ENCODE data around the gene AFF3. TPM values are rescaled to one million over a fixed set of nuclear protein-coding genes. Genes with fewer than 3 reads are reported as not detected.

The AFF3 gene
- total and polyA plus RNA-seq, 2 of the 4 experiments (the other 2 are of a cell fraction), result 12.9 to 14.3 TPM

DNA sequence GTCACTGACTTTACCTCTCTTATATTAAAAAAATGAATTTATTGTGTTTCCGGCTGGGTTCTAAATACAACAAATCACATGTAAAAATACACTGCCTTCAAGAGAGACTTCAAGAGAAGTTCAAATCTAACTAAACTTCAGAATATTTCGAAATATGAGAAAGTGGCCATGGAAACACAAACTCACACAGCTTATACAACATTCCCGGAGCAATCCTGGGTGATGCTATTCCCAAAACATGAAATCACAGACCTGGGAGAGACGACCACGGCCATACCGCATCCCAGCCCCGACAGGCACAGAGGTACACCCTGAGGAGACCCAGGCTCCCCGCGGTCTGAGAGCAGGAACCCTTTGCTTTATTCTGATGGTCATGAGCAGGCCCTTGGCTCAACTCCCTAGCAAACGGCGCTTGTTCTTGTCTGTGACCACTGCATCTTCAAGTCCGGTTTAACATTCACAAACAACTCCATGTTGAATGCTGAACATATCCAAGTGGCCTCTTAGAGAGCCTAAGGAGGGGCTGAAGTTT, 467.2 kb downstream of the AFF3 start:
- in situ Hi-C loops (cut with MboI; ENCODE audit: low sequenced_read_pairs) (no loop called here), dilution Hi-C loops (cut with HindIII; ENCODE audit: low sequenced_read_pairs, unreplicated experiment) (no loop called here), intact Hi-C loops (cut with micrococcal nuclease) (no loop called here)
- no peak overlapping the region for H2BK120ac ChIP-seq (ENCODE audit: low read depth, low read length)
- H3K9ac ChIP-seq (ENCODE audit: low read depth, low read length), result no peak overlapping the region
- no peak overlapping the region for H3K4me2 ChIP-seq (ENCODE audit: low read depth, low read length)
- H3K36me3 ChIP-seq (ENCODE audit: control insufficient read depth, insufficient read depth, low read length), result peaks cover 7% of the 10 kb centered on the region; the same call in 1 of the 2 replicates
- no peak overlapping the region for H2AK5ac ChIP-seq (ENCODE audit: low read depth, low read length)
- POLR2A ChIA-PET (ENCODE audit: unreplicated experiment), result no interaction called here
- no peaks in the 10 kb centered on the region for H4K20me1 ChIP-seq (ENCODE audit: insufficient read depth, low read length)
- H3K23ac ChIP-seq (ENCODE audit: low read depth, low read length), result no peak overlapping the region
- no peak overlapping the region for H2BK20ac ChIP-seq (ENCODE audit: low read depth, low read length)
- no peak overlapping the region for H3K56ac ChIP-seq (ENCODE audit: extremely low read depth, insufficient read depth, low read length)
- TF ChIP-seq, protein P1, sequence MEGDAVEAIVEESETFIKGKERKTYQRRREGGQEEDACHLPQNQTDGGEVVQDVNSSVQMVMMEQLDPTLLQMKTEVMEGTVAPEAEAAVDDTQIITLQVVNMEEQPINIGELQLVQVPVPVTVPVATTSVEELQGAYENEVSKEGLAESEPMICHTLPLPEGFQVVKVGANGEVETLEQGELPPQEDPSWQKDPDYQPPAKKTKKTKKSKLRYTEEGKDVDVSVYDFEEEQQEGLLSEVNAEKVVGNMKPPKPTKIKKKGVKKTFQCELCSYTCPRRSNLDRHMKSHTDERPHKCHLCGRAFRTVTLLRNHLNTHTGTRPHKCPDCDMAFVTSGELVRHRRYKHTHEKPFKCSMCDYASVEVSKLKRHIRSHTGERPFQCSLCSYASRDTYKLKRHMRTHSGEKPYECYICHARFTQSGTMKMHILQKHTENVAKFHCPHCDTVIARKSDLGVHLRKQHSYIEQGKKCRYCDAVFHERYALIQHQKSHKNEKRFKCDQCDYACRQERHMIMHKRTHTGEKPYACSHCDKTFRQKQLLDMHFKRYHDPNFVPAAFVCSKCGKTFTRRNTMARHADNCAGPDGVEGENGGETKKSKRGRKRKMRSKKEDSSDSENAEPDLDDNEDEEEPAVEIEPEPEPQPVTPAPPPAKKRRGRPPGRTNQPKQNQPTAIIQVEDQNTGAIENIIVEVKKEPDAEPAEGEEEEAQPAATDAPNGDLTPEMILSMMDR (conservative IDR thresholded peaks at IDR 0.05; ENCODE audit: low read depth, low read length), result no peak
- TF ChIP-seq BHLHE40 (IDR thresholded peaks at IDR 0.05; ENCODE audit: low read depth, low read length) (no peak), NFE2L2 (IDR thresholded peaks at IDR 0.05; ENCODE audit: low read depth, low read length) (no peak), CEBPB (IDR thresholded peaks at IDR 0.05; ENCODE audit: low read depth, low read length) (peak; percentile 52; the same call in 1 of the 2 replicates), RAD21 (IDR thresholded peaks at IDR 0.05; ENCODE audit: low read length) (no peak), FOS (IDR thresholded peaks at IDR 0.05; ENCODE audit: low read depth, low read length) (no peak)
- TF ChIP-seq, protein P2, sequence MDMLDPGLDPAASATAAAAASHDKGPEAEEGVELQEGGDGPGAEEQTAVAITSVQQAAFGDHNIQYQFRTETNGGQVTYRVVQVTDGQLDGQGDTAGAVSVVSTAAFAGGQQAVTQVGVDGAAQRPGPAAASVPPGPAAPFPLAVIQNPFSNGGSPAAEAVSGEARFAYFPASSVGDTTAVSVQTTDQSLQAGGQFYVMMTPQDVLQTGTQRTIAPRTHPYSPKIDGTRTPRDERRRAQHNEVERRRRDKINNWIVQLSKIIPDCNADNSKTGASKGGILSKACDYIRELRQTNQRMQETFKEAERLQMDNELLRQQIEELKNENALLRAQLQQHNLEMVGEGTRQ (IDR thresholded peaks at IDR 0.05; ENCODE audit: low read depth, low read length), result no peak
- CTCF ChIA-PET, result no interaction called here
- no peak overlapping the region for H3K27ac ChIP-seq (ENCODE audit: insufficient read depth, low read length)
- no peaks in the 10 kb centered on the region for H3K9me1 ChIP-seq (ENCODE audit: insufficient read depth, low read length)
- no peak overlapping the region for H4K91ac ChIP-seq (ENCODE audit: insufficient read depth, low read depth, low read length)
- H2BK15ac ChIP-seq (ENCODE audit: low read depth, low read length), result no peak overlapping the region
- peaks cover 7% of the 10 kb centered on the region; the same call in 1 of the 2 replicates for H3K4me1 ChIP-seq (ENCODE audit: control insufficient read depth, insufficient read depth, low read length)
- H4K5ac ChIP-seq (ENCODE audit: low read depth, low read length), result no peak overlapping the region
- ATAC-seq (ENCODE audit: low read depth) (no peak), DNase-seq (no peak)
- no peak overlapping the region for H2BK5ac ChIP-seq (ENCODE audit: low read depth, low read length, poor library complexity, severe bottlenecking)
- H3K18ac ChIP-seq (ENCODE audit: low read depth, low read length), result no peak overlapping the region
- H2AFZ ChIP-seq (replicated peaks; ENCODE audit: low read length, poor library complexity), result no peak overlapping the region
- no peaks in the 10 kb centered on the region for H3K27me3 ChIP-seq (ENCODE audit: control insufficient read depth, insufficient read depth, low read length)
- H4K8ac ChIP-seq (ENCODE audit: low read depth in 2 of 2, low read length in 2 of 2), result no peak overlapping the region
- no peak overlapping the region for H3K4ac ChIP-seq (ENCODE audit: low read depth, low read length)
- no TSS peak for BruUV-seq (replicated peaks)
- WGBS, 2 experiments (ENCODE audit: extremely low coverage in 2 of 2, insufficient read length in 1 of 2), result 79% methylated on average over 4 of the region's 12 CpGs; no CpG with 5 or more reads in 1 of the 2 experiments
- no peaks in the 10 kb centered on the region; a peak in 2 of 4 replicates for H3K79me1 ChIP-seq (ENCODE audit: low read depth in 1 of 2, low read length in 2 of 2)
- no peak overlapping the region for H3K4me3 ChIP-seq (ENCODE audit: insufficient read depth, low read depth, low read length)
- no peaks in the 10 kb centered on the region for H3K9me3 ChIP-seq (ENCODE audit: control insufficient read depth, insufficient read depth, low read length)
- no peak overlapping the region for H2AK9ac ChIP-seq (replicated peaks; ENCODE audit: low read depth, low read length, poor library complexity)
- no peak overlapping the region for H3K14ac ChIP-seq (replicated peaks; ENCODE audit: low read depth, low read length)

All from IMR-90 (cell line).